SK-N-SH (cell line): ENCODE measurements around the gene JAG2. TPM values are rescaled to one million over a fixed set of nuclear protein-coding genes. Genes with fewer than 3 reads are reported as not detected.

Source experiments
- CTCF ChIA-PET: fragments of 300-600, 350-600 bp; formaldehyde crosslinking; extraction: SDS; loops from one replicate; lab custom pipeline; 2021; lab: Yijun Ruan, JAX
- POLR2A ChIA-PET: fragments of 350-600 bp; sonication (Branson Sonifier 250); formaldehyde crosslinking; extraction: SDS; loops from one replicate; lab custom pipeline; 2020; ENCODE audit warnings: antibody characterized with exemption, inconsistent platforms; lab: Yijun Ruan, JAX
- DNase-seq: peaks from one replicate; pipeline ENCODE4 v3.0.0; 2012
- H2AFZ ChIP-seq: fragments of 200-600 bp; sonication (generic); 2 replicates; pipeline ENCODE4 v1.8.1; 2016; ENCODE audit warnings: antibody characterized with exemption, mild to moderate bottlenecking, low read depth
- H3F3A ChIP-seq: fragments of 200-600 bp; sonication (generic); replicated peaks from 2 replicates; pipeline ENCODE3; 2016; ENCODE audit warnings: antibody characterized with exemption, mild to moderate bottlenecking; ENCODE audit not compliant: insufficient read depth
- H3K27ac ChIP-seq, 2 experiments: fragments of 200-500 bp in 1 of 2; fragments of 200-600 bp in 1 of 2; sonication (Bioruptor generic) in 1 of 2; sonication (generic), shearing (Covaris generic) in 1 of 2; 2 replicates each; pipeline versions ENCODE4 v1.5.1 to v1.6.1; 2014 to 2016; ENCODE audit warnings: low read depth in 2 of 2, inconsistent platforms in 1 of 2, low read length in 1 of 2, mild to moderate bottlenecking in 1 of 2, mixed read lengths in 1 of 2
- H3K27me3 ChIP-seq: fragments of 200-600 bp; sonication (generic), shearing (Covaris generic); 2 replicates; pipeline ENCODE4 v1.6.1; 2016; ENCODE audit warnings: mixed run types; ENCODE audit not compliant: insufficient read depth
- H3K36me3 ChIP-seq, 2 experiments: fragments of 200-500 bp in 1 of 2; fragments of 200-600 bp in 1 of 2; sonication (Bioruptor generic) in 1 of 2; sonication (generic) in 1 of 2; replicated peaks in 1 of 2; 2 replicates each; pipeline versions ENCODE3 to v1.5.1; 2014 to 2016; ENCODE audit warnings: low read length in 1 of 2, mild to moderate bottlenecking in 1 of 2; ENCODE audit not compliant: insufficient read depth in 2 of 2, control insufficient read depth in 1 of 2
- H3K4me1 ChIP-seq, 2 experiments: fragments of 200-500 bp in 1 of 2; fragments of 200-600 bp in 1 of 2; sonication (Bioruptor generic) in 1 of 2; sonication (generic), shearing (Covaris generic) in 1 of 2; 2 replicates each; pipeline versions ENCODE4 v1.5.1 to v1.6.1; 2014 to 2016; ENCODE audit warnings: low read depth in 1 of 2, low read length in 1 of 2, mixed run types in 1 of 2; ENCODE audit not compliant: insufficient read depth in 2 of 2, control insufficient read depth in 1 of 2
- H3K4me2 ChIP-seq: fragments of 200-600 bp; sonication (generic), shearing (Covaris generic); 2 replicates; pipeline ENCODE4 v1.6.1; 2017; ENCODE audit warnings: mixed run types
- H3K4me3 ChIP-seq, 2 experiments: fragments of 200-500 bp in 1 of 2; fragments of 200-600 bp in 1 of 2; sonication (Bioruptor generic) in 1 of 2; sonication (generic), shearing (Covaris generic) in 1 of 2; 2 replicates each; pipeline versions ENCODE4 v1.5.1 to v1.8.1; 2014 to 2016; ENCODE audit warnings: low read depth in 2 of 2, inconsistent platforms in 1 of 2, low read length in 1 of 2, mild to moderate bottlenecking in 1 of 2, mixed read lengths in 1 of 2, moderate library complexity in 1 of 2
- H3K79me2 ChIP-seq: fragments of 200-600 bp; sonication (generic); 2 replicates; pipeline ENCODE4 v1.8.1; 2017; ENCODE audit warnings: mild to moderate bottlenecking; ENCODE audit not compliant: insufficient read depth
- H3K9ac ChIP-seq: fragments of 200-600 bp; sonication (generic); 2 replicates; pipeline ENCODE4 v1.6.1; 2017; ENCODE audit warnings: mixed run types
- H3K9me2 ChIP-seq: fragments of 200-600 bp; sonication (generic); 2 replicates; pipeline ENCODE4 v1.6.1; 2017; ENCODE audit warnings: mixed run types
- H3K9me3 ChIP-seq: fragments of 200-600 bp; sonication (generic); 2 replicates; pipeline ENCODE4 v1.6.1; 2017; ENCODE audit warnings: mixed run types, mild to moderate bottlenecking, moderate library complexity
- H4K20me1 ChIP-seq: fragments of 200-600 bp; sonication (generic); 2 replicates; pipeline ENCODE4 v1.6.1; 2017; ENCODE audit warnings: mild to moderate bottlenecking, mixed run types; ENCODE audit not compliant: insufficient read depth
- ELF1 ChIP-seq: IDR thresholded peaks from 2 replicates; pipeline ENCODE4 v1.4.0; 2012
- EP300 ChIP-seq, 2 experiments: IDR thresholded peaks; 2 replicates each; pipeline versions ENCODE4 v1.4.0 to v1.6.1; 2012; ENCODE audit warnings: borderline replicate concordance in 1 of 2, low read depth in 1 of 2, low read length in 1 of 2
- EZH2phosphoT487 ChIP-seq: fragments of 200-600 bp; sonication (generic); IDR thresholded peaks from 2 replicates; pipeline ENCODE4 v1.6.1; 2017; ENCODE audit warnings: low read depth, mixed run types, mild to moderate bottlenecking, antibody characterized with exemption, moderate library complexity, borderline replicate concordance
- GABPA ChIP-seq: IDR thresholded peaks from 2 replicates; pipeline ENCODE4 v1.4.0; 2012; ENCODE audit warnings: low read depth, mild to moderate bottlenecking
- MAX ChIP-seq: IDR thresholded peaks from 2 replicates; pipeline ENCODE4 v1.4.0; 2012; ENCODE audit warnings: low read depth
- MEF2A ChIP-seq: IDR thresholded peaks from 2 replicates; pipeline ENCODE4 v1.4.0; 2012; ENCODE audit warnings: low read depth, borderline replicate concordance
- MXI1 ChIP-seq: IDR thresholded peaks from 2 replicates; pipeline ENCODE4 v1.6.1; 2012; ENCODE audit warnings: mild to moderate bottlenecking, low read depth, low read length, improper control_type of control experiment
- NRF1 ChIP-seq: IDR thresholded peaks from 2 replicates; pipeline ENCODE4 v1.6.1; 2012; ENCODE audit warnings: low read depth, mild to moderate bottlenecking, low read length
- PBX3 ChIP-seq: IDR thresholded peaks from 2 replicates; pipeline ENCODE4; 2012
- RCOR1 ChIP-seq: fragments of 150-350 bp; IDR thresholded peaks from 2 replicates; pipeline ENCODE4 v1.6.1; 2017; ENCODE audit warnings: antibody characterized with exemption, low read length
- REST ChIP-seq: IDR thresholded peaks from 2 replicates; pipeline ENCODE4 v1.6.1; 2012; ENCODE audit warnings: mild to moderate bottlenecking, low read depth, low read length, moderate library complexity
- RXRA ChIP-seq: IDR thresholded peaks from 2 replicates; pipeline ENCODE4 v1.4.0; 2012; ENCODE audit warnings: low read depth, mild to moderate bottlenecking, borderline replicate concordance
- SMC3 ChIP-seq: IDR thresholded peaks from 2 replicates; pipeline ENCODE4 v1.6.1; 2012; ENCODE audit warnings: low read depth, low read length, improper control_type of control experiment
- TAF1 ChIP-seq: IDR thresholded peaks from 2 replicates; pipeline ENCODE4 v1.6.1; 2012; ENCODE audit warnings: low read depth, mild to moderate bottlenecking, low read length, moderate library complexity, borderline replicate concordance
- TEAD4 ChIP-seq: IDR thresholded peaks from 2 replicates; pipeline ENCODE4 v1.4.0; 2012; ENCODE audit warnings: mild to moderate bottlenecking, borderline replicate concordance; ENCODE audit not compliant: insufficient read depth
- YY1 ChIP-seq: IDR thresholded peaks from 2 replicates; pipeline ENCODE4 v1.4.0; 2012; ENCODE audit warnings: low read depth, mild to moderate bottlenecking
- ZBTB33 ChIP-seq: IDR thresholded peaks from 2 replicates; pipeline ENCODE4 v1.4.0; 2012; ENCODE audit warnings: low read depth, borderline replicate concordance
- WGBS: methylation state at CpG from one replicate; pipeline ENCODE4 v1.1.6; 2017; ENCODE audit warnings: low lambda C conversion rate; 5-methylcytosine and 5-hydroxymethylcytosine counted together
- polyA plus RNA-seq, 3 experiments: library from polyadenylated mRNA; depleted of rRNA; stranded (reverse); fragments of >200 nt; gene quantifications; 2 replicates each; pipeline ENCODE4 v1.2.3, GENCODE V29; 2012

JAG2 gene
- polyA plus RNA-seq, 1 of the 3 experiments (the other 2 are of a cell fraction) = 1.7 TPM

- Histone ChIP-seq H3K9me3 (no peaks in the 10 kb centered on the region), H3K9me2 (no peaks in the 10 kb centered on the region), H3K27me3 (peaks cover 9% of the 10 kb centered on the region; the same call in 1 of the 2 replicates), H3F3A (no peaks in the 10 kb centered on the region), H4K20me1 (0 out of 2 replicates have a peak, but pooled peaks cover 3% of the 10 kb centered on the region), H3K79me2 (no peaks in the 10 kb centered on the region), H3K4me3 (no peak overlapping the region), H3K9ac (no peak overlapping the region), H3K4me2 (no peak overlapping the region), H3K4me1 (peaks cover 0 to 11% of the 10 kb centered on the region in 2 experiments; a peak in 2 of 4 replicates), H3K27ac (no peak overlapping the region), H3K36me3 (no peaks in the 10 kb centered on the region), H2AFZ (no peak overlapping the region)
- TF ChIP-seq MXI1 = no peak
- TF ChIP-seq TEAD4 = no peak
- TF ChIP-seq RXRA = no peak
- no peak for TF ChIP-seq PBX3
- no peak for TF ChIP-seq MEF2A
- TF ChIP-seq REST = no peak
- TF ChIP-seq ZBTB33 = no peak
- TF ChIP-seq EZH2phosphoT487 = no peak
- TF ChIP-seq GABPA = no peak
- TF ChIP-seq MAX = no peak
- no peak for TF ChIP-seq RCOR1
- no peak for TF ChIP-seq NRF1
- TF ChIP-seq ELF1 = no peak
- no peak for TF ChIP-seq SMC3
- TF ChIP-seq EP300 (IDR thresholded peaks at IDR 0.05; ENCODE audit: borderline replicate concordance in 1 of 2, low read depth in 1 of 2, low read length in 1 of 2) = no peak
- no peak for TF ChIP-seq YY1
- no peak for TF ChIP-seq TAF1
- CTCF ChIA-PET = interaction anchor here (0.6 to 2.0 kb wide), 5 partner anchors 12 to 129 kb away, joined by 3 to 7 read pairs (median 3); no protein-coding TSS in a partner anchor
- POLR2A ChIA-PET = no interaction called here
- DNase-seq = no peak
- 59% methylated on average over 5 of the region's 10 CpGs for WGBS
Measured at GRCh38 chr14:105165134-105165704, 3.4 kb downstream of the JAG2 start.
